RWPE2 (cell line): ENCODE results near the gene OR1K1.

Source experiments
- ATAC-seq: fragments of 200-7000 bp; cut with Tn5 transposase; 3 replicates; pipeline ENCODE4 v1.9.1; 2021; ENCODE audit warnings: low read depth
- DNase-seq: peaks from one replicate; pipeline ENCODE4 v3.0.0-alpha.2; 2020; ENCODE audit warnings: low spot score
- H3K27ac ChIP-seq: fragments of 450-650 bp; 2 replicates; pipeline ENCODE4 v1.5.1; 2017; ENCODE audit warnings: mild to moderate bottlenecking; ENCODE audit not compliant: poor library complexity, severe bottlenecking
- H3K27me3 ChIP-seq: fragments of 250-450 bp; sonication (Bioruptor Pico); 2 replicates; pipeline ENCODE4 v1.5.1; 2021; ENCODE audit warnings: mild to moderate bottlenecking, moderate library complexity; ENCODE audit not compliant: insufficient read depth, poor library complexity, severe bottlenecking
- H3K36me3 ChIP-seq: fragments of 250-450 bp; sonication (Bioruptor Pico); 2 replicates; pipeline ENCODE4 v1.5.1; 2020; ENCODE audit warnings: low read depth, mild to moderate bottlenecking, moderate library complexity
- H3K4me1 ChIP-seq: fragments of 250-450 bp; sonication (Bioruptor Pico); 2 replicates; pipeline ENCODE4 v1.5.1; 2021; ENCODE audit warnings: mild to moderate bottlenecking, moderate library complexity; ENCODE audit not compliant: insufficient read depth, poor library complexity, severe bottlenecking
- H3K4me3 ChIP-seq: fragments of 250-450 bp; sonication (Bioruptor Pico); 2 replicates; pipeline ENCODE4 v1.5.1; 2021; ENCODE audit warnings: mild to moderate bottlenecking, moderate library complexity; ENCODE audit not compliant: severe bottlenecking
- H3K9me3 ChIP-seq: fragments of 250-450 bp; sonication (Bioruptor Pico); 2 replicates; pipeline ENCODE4 v1.5.1; 2021; ENCODE audit warnings: mild to moderate bottlenecking, moderate library complexity; ENCODE audit not compliant: severe bottlenecking
- TF ChIP-seq, protein P1 (sequence below): fragments of 450-650 bp; IDR thresholded peaks from one replicate; pipeline ENCODE4 v1.5.1; 2017; ENCODE audit warnings: mild to moderate bottlenecking, moderate library complexity; ENCODE audit not compliant: poor library complexity, severe bottlenecking

Gene OR1K1

DNA sequence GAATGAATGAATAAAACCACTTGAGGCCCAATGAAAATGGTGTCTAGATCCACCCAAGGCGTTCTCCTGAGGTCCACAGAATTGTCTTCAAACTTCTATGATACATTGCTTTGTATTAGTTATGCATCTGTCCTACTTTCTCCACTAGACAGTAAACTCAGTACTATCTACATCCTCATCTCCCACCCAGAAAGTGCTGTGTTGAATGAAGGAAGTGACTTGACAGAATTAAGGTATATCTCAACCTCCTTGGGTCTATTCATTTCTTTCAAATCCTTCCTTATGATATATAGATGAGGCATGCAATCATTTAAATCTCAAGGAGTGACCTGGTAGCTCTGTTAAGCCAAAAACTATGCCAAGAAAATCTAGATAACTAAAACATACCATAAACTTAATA is 44.2 kb downstream of the OR1K1 start:
- H3K9me3 ChIP-seq = no peaks in the 10 kb centered on the region
- H3K4me3 ChIP-seq = no peak overlapping the region
- no peaks in the 10 kb centered on the region for H3K27me3 ChIP-seq
- no peak overlapping the region for H3K27ac ChIP-seq
- no peak for ATAC-seq
- TF ChIP-seq, protein P1, sequence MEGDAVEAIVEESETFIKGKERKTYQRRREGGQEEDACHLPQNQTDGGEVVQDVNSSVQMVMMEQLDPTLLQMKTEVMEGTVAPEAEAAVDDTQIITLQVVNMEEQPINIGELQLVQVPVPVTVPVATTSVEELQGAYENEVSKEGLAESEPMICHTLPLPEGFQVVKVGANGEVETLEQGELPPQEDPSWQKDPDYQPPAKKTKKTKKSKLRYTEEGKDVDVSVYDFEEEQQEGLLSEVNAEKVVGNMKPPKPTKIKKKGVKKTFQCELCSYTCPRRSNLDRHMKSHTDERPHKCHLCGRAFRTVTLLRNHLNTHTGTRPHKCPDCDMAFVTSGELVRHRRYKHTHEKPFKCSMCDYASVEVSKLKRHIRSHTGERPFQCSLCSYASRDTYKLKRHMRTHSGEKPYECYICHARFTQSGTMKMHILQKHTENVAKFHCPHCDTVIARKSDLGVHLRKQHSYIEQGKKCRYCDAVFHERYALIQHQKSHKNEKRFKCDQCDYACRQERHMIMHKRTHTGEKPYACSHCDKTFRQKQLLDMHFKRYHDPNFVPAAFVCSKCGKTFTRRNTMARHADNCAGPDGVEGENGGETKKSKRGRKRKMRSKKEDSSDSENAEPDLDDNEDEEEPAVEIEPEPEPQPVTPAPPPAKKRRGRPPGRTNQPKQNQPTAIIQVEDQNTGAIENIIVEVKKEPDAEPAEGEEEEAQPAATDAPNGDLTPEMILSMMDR = no peak
- DNase-seq = no peak
- no peaks in the 10 kb centered on the region for H3K4me1 ChIP-seq
- H3K36me3 ChIP-seq = peaks cover 37% of the 10 kb centered on the region

DNA sequence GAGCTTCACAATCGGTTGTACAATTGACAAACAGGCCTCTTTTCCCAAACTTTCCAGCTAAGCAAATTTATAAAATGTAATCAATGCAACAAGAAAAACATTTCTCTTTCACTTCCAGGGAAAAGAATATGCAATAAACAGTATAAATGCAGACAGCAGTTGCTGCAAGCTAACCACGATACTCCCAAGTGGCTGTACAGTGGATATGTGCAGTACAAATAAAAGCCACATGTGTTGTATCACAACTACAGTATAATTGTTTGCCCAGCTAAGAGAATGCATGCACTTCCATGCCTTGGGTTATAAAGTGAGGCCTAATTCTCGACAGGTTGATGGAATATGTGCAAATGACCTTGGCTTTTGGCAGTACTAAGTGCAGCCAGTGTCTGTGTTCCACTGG is 45.2 kb downstream of the OR1K1 start:
- TF ChIP-seq, protein P1 = no peak
- Histone ChIP-seq H3K36me3 (peaks cover 46% of the 10 kb centered on the region), H3K4me1 (no peaks in the 10 kb centered on the region), H3K27ac (no peak overlapping the region), H3K9me3 (no peaks in the 10 kb centered on the region), H3K4me3 (no peak overlapping the region), H3K27me3 (no peaks in the 10 kb centered on the region)
- ATAC-seq = no peak
- no peak for DNase-seq

DNA sequence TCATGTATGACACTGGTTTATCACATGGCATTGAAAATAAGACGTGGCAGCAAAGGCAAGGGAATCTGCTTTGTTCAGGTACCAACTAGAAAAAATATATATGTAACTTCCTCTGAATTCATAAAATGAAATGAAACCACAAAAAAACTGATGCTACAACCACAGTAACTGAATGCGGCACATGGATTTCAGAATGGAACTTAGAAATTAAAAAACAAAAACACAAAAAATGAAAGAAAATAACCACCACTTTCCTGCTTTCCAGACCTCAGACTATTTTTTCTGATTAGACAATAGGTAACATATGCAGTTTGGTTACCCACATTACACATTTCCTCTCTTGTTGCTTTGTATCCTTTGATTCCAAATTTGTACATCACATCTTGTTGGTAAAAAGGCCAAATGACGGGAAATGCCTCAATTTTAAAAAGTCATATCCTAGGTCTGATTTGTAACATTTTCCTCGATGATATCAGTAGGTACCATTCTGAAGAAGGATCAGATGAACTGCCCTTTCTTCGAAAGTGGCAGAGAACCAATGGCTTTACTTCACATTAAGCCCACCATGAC is 46.5 kb downstream of the OR1K1 start:
- Histone ChIP-seq H3K4me3 (no peak overlapping the region), H3K27ac (no peak overlapping the region), H3K9me3 (no peaks in the 10 kb centered on the region), H3K36me3 (peaks cover 59% of the 10 kb centered on the region), H3K27me3 (no peaks in the 10 kb centered on the region), H3K4me1 (no peaks in the 10 kb centered on the region)
- ATAC-seq (no peak), DNase-seq (no peak)
- TF ChIP-seq, protein P1 = no peak

DNA sequence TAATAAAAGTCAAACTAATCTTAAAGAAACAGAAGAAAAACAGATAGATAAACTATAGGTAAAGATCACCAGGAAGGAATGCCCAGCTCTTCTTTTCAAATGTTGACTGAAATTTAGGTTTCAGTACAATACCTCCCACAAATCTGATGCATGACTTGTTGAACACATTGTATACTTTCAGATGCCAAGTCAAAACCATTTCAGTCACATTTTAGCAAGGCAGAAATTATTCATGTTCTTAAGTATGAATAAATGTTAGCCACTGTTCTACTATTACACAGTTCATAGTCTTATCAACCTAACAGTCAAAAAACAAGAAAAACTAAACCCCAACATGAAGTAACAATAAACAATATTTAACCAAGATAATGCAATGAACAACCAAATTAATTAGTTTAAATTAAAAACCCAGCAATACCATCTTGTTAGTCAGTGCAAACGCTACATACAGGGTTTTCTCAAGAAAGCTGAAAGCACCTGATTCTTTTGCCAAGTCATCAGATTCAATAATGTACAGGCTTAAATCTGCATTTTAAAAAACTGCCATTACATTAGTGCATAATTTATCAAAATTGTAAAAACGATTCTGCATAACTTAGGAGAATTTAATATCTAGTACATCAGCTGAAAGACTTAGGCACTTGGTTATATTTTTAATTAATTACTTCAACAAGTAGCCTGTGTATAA is 48.5 kb downstream of the OR1K1 start:
- Histone ChIP-seq H3K27me3 (no peaks in the 10 kb centered on the region), H3K27ac (no peak overlapping the region), H3K9me3 (no peaks in the 10 kb centered on the region), H3K4me3 (no peak overlapping the region), H3K36me3 (peaks cover 61% of the 10 kb centered on the region), H3K4me1 (no peaks in the 10 kb centered on the region)
- TF ChIP-seq, protein P1 = no peak
- ATAC-seq = no peak
- no peak for DNase-seq
